Measurements from ENCODE around the gene CNTNAP2. TPM values are rescaled to one million over a fixed set of nuclear protein-coding genes. Genes with fewer than 3 reads are reported as not detected.

CNTNAP2 gene
- total RNA-seq, 1 experiment from 2014 or later, result 64.5 TPM

DNA sequence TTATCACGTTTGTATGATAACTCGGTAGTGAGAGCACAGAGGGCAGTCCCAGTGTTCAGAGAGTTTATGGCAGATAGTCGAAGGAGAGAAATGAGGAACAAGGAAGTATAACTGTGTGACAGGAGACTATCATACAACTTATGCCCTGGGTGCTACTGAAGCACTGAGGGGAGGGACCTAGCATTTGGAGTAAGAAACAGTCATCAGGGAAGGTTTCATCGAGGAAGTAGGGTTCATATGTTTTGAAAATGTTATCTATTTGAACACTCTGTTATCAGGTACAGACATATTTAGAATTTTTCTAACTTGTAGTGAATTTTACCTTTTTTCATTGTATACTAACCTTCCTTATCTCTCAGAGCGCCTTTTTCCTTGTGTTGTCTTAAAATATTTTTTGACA lies 1259.6 kb downstream of the CNTNAP2 start:
- Mint-ChIP-seq H3K36me3 (ENCODE audit: insufficient read depth in 1 of 3, low read depth in 3 of 3) (no peaks in the 10 kb centered on the region), H3K4me1 (no peaks in the 10 kb centered on the region), H3K4me3 (no peak overlapping the region), H3K27ac (no peak overlapping the region), H3K27me3 (ENCODE audit: low read depth) (no peaks in the 10 kb centered on the region), H3K9me3 (no peaks in the 10 kb centered on the region)
- no peaks in the 10 kb centered on the region for H3K9me3 ChIP-seq (ENCODE audit: control insufficient read depth, low read depth, low read length)
- H3K4me1 ChIP-seq (ENCODE audit: insufficient read depth, low read length), result no peaks in the 10 kb centered on the region
- no peak overlapping the region for H3K56ac ChIP-seq (ENCODE audit: insufficient read length, low read depth, low read length)
- no peak overlapping the region for H3K27ac ChIP-seq (ENCODE audit: insufficient read length, low read depth, low read length)
- H2BK12ac ChIP-seq (ENCODE audit: insufficient read length, low read depth, low read length), result no peak overlapping the region
- H3K14ac ChIP-seq (ENCODE audit: insufficient read depth, low read length), result no peak overlapping the region
- no peak overlapping the region for H3T11ph ChIP-seq (ENCODE audit: low read length)
- no peaks in the 10 kb centered on the region for H3K27me3 ChIP-seq (ENCODE audit: insufficient read depth, low read length)
- H3K4ac ChIP-seq (ENCODE audit: low read depth, low read length), result no peak overlapping the region
- H4K8ac ChIP-seq (replicated peaks; ENCODE audit: insufficient read length, low read depth, low read length), result no peak overlapping the region
- no peak overlapping the region for H2BK120ac ChIP-seq (ENCODE audit: low read depth, low read length, poor library complexity, severe bottlenecking)
- no peaks in the 10 kb centered on the region for H3K79me2 ChIP-seq (ENCODE audit: insufficient read depth, low read length)
- TF ChIP-seq, protein P1, sequence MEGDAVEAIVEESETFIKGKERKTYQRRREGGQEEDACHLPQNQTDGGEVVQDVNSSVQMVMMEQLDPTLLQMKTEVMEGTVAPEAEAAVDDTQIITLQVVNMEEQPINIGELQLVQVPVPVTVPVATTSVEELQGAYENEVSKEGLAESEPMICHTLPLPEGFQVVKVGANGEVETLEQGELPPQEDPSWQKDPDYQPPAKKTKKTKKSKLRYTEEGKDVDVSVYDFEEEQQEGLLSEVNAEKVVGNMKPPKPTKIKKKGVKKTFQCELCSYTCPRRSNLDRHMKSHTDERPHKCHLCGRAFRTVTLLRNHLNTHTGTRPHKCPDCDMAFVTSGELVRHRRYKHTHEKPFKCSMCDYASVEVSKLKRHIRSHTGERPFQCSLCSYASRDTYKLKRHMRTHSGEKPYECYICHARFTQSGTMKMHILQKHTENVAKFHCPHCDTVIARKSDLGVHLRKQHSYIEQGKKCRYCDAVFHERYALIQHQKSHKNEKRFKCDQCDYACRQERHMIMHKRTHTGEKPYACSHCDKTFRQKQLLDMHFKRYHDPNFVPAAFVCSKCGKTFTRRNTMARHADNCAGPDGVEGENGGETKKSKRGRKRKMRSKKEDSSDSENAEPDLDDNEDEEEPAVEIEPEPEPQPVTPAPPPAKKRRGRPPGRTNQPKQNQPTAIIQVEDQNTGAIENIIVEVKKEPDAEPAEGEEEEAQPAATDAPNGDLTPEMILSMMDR (conservative IDR thresholded peaks at IDR 0.05), result no peak
- no peak overlapping the region for H3K23ac ChIP-seq (ENCODE audit: insufficient read length, low read depth, low read length)
- H2AK5ac ChIP-seq (ENCODE audit: insufficient read length, low read length), result no peak overlapping the region
- H4K5ac ChIP-seq (ENCODE audit: insufficient read length, low read depth, low read length), result no peak overlapping the region
- H3K9ac ChIP-seq (ENCODE audit: extremely low read depth, insufficient read length, low read length), result no peak overlapping the region
- H2AFZ ChIP-seq (ENCODE audit: low read length), result no peak overlapping the region
- no peak overlapping the region for H3K4me2 ChIP-seq (ENCODE audit: insufficient read depth, insufficient read length, low read length)
- H4K91ac ChIP-seq (ENCODE audit: insufficient read length, low read depth, low read length), result no peak overlapping the region
- no peak overlapping the region for H2BK15ac ChIP-seq (ENCODE audit: low read depth, low read length)
- WGBS (ENCODE audit: extremely low coverage, insufficient read length, low lambda C conversion rate), result no CpG with 5 or more reads among the region's 5 CpGs
- H3K79me1 ChIP-seq (ENCODE audit: insufficient read depth, low read depth, low read length, poor library complexity, severe bottlenecking), result no peaks in the 10 kb centered on the region
- no peak overlapping the region for H2BK20ac ChIP-seq (ENCODE audit: low read depth, low read length, poor library complexity, severe bottlenecking)
- H2BK5ac ChIP-seq (ENCODE audit: insufficient read length, low read length), result no peak overlapping the region
- no peak overlapping the region for H3K18ac ChIP-seq (ENCODE audit: insufficient read length, low read depth, low read length)
- H3K23me2 ChIP-seq (ENCODE audit: insufficient read length, low read depth, low read length, poor library complexity, severe bottlenecking), result no peaks in the 10 kb centered on the region
- no peaks in the 10 kb centered on the region for H4K20me1 ChIP-seq (ENCODE audit: control insufficient read depth, insufficient read depth, insufficient read length)
- DNase-seq, result no peak
